Measurements from ENCODE around the gene FMNL2.

DNA sequence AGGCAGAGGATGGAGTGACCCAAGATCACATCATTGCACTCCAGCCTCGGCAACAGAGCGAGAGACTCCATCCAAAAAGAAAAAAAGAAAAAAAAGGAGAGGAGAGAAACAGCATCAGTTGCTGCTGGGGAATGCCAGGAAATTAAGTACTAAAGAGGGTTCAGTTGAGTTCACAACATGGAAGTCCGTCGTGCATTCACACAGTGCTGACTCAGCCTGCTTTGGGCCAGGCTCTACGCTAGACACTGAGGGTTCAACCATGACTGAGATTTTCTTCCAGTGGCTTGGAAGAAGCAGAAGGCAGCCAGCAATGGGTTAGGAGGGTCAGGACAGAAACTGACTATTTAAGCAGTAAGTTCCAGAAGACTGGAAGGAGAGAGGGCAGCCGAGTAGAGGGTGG lies 108.8 kb downstream of the FMNL2 start:
- no peak for TF ChIP-seq POLR2A (IDR thresholded peaks at IDR 0.05; ENCODE audit: low read length)
- TF ChIP-seq GATA1 (IDR thresholded peaks at IDR 0.05; ENCODE audit: low read depth, low read length), result no peak

Data from erythroblast (primary cell).